ENCODE measurements around the gene ATP2A3. TPM values are rescaled to one million over a fixed set of nuclear protein-coding genes. Genes with fewer than 3 reads are reported as not detected.

ATP2A3 gene
- total RNA-seq, 1 experiment from 2014 or later: 13.3 TPM

DNA sequence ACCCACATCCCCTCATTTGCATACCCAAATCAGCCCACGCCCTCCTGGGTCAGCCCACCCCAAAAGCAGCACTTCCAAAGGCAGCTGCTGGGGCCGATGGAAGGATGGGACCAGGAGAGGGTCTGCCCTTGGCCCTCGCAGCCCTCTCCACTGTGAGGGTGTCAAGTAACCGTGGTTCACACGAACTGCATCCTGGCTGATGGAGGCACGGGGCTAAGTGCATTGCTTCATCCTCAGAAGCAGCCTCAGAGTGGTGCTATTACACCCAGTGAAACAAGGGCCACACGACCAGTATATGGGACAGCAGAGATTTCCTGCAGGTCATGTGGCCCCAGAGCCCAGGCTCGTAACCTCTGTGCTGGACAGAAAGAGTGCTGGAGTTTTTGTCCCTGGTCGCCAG, 13.2 kb upstream of the ATP2A3 start:
- Mint-ChIP-seq H3K36me3 (ENCODE audit: insufficient read depth in 1 of 3, low read depth in 3 of 3) (peaks cover 2 to 9% (median 5%) of the 10 kb centered on the region in 3 experiments; a peak in 6 of 7 replicates), H3K4me3 (no peak overlapping the region)

More for the DNA sequence above, 13.2 kb upstream of the ATP2A3 start:
- Histone ChIP-seq H3K9me3 (ENCODE audit: control insufficient read depth, low read depth, low read length) (no peaks in the 10 kb centered on the region), H2BK120ac (ENCODE audit: low read depth, low read length, poor library complexity, severe bottlenecking) (no peak overlapping the region), H3K4me2 (ENCODE audit: insufficient read depth, insufficient read length, low read length) (no peak overlapping the region), H3K18ac (ENCODE audit: insufficient read length, low read depth, low read length) (no peak overlapping the region), H3K79me1 (ENCODE audit: insufficient read depth, low read depth, low read length, poor library complexity, severe bottlenecking) (no peaks in the 10 kb centered on the region), H3K4ac (ENCODE audit: low read depth, low read length) (no peak overlapping the region), H2BK15ac (ENCODE audit: low read depth, low read length) (no peak overlapping the region), H3K23me2 (ENCODE audit: insufficient read length, low read depth, low read length, poor library complexity, severe bottlenecking) (no peaks in the 10 kb centered on the region), H4K91ac (ENCODE audit: insufficient read length, low read depth, low read length) (no peak overlapping the region), H4K8ac (replicated peaks; ENCODE audit: insufficient read length, low read depth, low read length) (no peak overlapping the region), H2BK12ac (ENCODE audit: insufficient read length, low read depth, low read length) (no peak overlapping the region), H2BK5ac (ENCODE audit: insufficient read length, low read length) (no peak overlapping the region), H4K20me1 (ENCODE audit: control insufficient read depth, insufficient read depth, insufficient read length) (no peaks in the 10 kb centered on the region), H3K4me1 (ENCODE audit: insufficient read depth, low read length) (no peaks in the 10 kb centered on the region; the same call in 1 of the 2 replicates), H2AFZ (ENCODE audit: low read length) (no peak overlapping the region), H3K27me3 (ENCODE audit: insufficient read depth, low read length) (no peaks in the 10 kb centered on the region), H2BK20ac (ENCODE audit: low read depth, low read length, poor library complexity, severe bottlenecking) (no peak overlapping the region), H3K27ac (ENCODE audit: insufficient read length, low read depth, low read length) (no peak overlapping the region), H3K23ac (ENCODE audit: insufficient read length, low read depth, low read length) (no peak overlapping the region), H4K5ac (ENCODE audit: insufficient read length, low read depth, low read length) (no peak overlapping the region), H3K14ac (ENCODE audit: insufficient read depth, low read length) (0 out of 2 replicates have a peak overlapping the region, but pooled peaks have one; percentile 21), H3K79me2 (ENCODE audit: insufficient read depth, low read length) (no peaks in the 10 kb centered on the region), H3T11ph (ENCODE audit: low read length) (no peak overlapping the region), H2AK5ac (ENCODE audit: insufficient read length, low read length) (no peak overlapping the region), H3K9ac (ENCODE audit: extremely low read depth, insufficient read length, low read length) (no peak overlapping the region), H3K56ac (ENCODE audit: insufficient read length, low read depth, low read length) (no peak overlapping the region)
- peak; percentile 47 for DNase-seq
- TF ChIP-seq, protein P1, sequence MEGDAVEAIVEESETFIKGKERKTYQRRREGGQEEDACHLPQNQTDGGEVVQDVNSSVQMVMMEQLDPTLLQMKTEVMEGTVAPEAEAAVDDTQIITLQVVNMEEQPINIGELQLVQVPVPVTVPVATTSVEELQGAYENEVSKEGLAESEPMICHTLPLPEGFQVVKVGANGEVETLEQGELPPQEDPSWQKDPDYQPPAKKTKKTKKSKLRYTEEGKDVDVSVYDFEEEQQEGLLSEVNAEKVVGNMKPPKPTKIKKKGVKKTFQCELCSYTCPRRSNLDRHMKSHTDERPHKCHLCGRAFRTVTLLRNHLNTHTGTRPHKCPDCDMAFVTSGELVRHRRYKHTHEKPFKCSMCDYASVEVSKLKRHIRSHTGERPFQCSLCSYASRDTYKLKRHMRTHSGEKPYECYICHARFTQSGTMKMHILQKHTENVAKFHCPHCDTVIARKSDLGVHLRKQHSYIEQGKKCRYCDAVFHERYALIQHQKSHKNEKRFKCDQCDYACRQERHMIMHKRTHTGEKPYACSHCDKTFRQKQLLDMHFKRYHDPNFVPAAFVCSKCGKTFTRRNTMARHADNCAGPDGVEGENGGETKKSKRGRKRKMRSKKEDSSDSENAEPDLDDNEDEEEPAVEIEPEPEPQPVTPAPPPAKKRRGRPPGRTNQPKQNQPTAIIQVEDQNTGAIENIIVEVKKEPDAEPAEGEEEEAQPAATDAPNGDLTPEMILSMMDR (conservative IDR thresholded peaks at IDR 0.05): no peak
- WGBS (ENCODE audit: extremely low coverage, insufficient read length, low lambda C conversion rate): no CpG with 5 or more reads among the region's 9 CpGs
- H3K27ac Mint-ChIP-seq: no peak overlapping the region
- H3K9me3 Mint-ChIP-seq: peaks cover 8 to 15% of the 10 kb centered on the region in 2 experiments
- H3K27me3 Mint-ChIP-seq (ENCODE audit: low read depth): peaks cover 3% of the 10 kb centered on the region; the same call in 1 of the 2 replicates
- H3K4me1 Mint-ChIP-seq: peaks cover 26 to 44% of the 10 kb centered on the region in 2 experiments

Measured in H9 (cell line).